Measurements from ENCODE around the gene COL4A1.
A peak's percentile ranks its signal among the peaks of the same experiment; 100 is the strongest.
"Not testable (repeated sequence)": the region's sequence is repeated elsewhere in the genome, so short reads cannot be mapped to it uniquely, and the experiment has no call there.

Gene COL4A1

DNA sequence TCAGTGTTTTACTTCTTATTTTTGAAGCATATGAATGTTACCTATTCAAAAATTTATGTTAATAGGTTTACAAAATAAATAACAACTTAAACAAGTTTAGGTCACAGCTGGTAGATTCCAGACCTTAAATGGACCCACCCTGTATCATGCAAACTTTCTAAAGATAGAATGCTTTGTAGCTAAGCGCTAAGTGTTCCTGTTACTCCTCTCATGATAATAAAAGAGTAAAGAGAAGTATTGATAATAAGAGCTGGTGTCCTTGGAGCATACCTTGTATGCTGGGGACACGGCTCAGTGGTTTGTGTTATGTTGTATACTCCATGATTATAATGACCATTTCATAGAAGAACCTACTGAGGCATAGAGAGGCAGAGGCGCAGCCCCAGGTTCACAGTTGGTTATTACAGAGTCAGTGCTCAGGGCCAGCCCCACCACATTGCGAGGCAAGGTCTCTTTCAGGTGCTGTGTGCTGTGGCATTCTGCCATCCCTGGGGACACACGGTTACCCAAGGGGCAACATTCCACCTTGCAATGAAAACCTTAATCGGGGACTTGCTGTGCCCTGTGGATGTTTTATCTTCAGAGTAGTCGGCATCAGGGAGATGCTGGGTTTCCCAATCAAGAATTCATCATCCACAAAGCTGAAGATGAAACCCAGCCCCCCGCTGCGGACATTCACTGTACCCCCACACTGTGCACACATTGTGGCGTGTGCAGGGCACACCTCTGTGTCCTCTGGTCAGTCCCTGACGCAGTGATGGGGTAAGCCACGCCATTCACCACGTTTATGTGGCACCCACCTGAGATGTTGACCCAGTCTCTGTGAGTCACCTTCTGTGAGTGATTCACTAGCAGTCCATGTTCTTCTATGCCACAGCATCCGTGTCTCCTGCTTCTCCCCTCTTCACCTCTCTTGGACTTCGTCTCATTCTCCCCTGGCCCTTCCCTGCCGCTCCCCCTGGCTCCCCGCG is 186.7 kb downstream of the COL4A1 start:
- H3K4me3 ChIP-seq (ENCODE audit: low read depth, low read length): no peak overlapping the region
- DNase-seq (ENCODE audit: low read depth): no peak
- TF ChIP-seq, protein P1, sequence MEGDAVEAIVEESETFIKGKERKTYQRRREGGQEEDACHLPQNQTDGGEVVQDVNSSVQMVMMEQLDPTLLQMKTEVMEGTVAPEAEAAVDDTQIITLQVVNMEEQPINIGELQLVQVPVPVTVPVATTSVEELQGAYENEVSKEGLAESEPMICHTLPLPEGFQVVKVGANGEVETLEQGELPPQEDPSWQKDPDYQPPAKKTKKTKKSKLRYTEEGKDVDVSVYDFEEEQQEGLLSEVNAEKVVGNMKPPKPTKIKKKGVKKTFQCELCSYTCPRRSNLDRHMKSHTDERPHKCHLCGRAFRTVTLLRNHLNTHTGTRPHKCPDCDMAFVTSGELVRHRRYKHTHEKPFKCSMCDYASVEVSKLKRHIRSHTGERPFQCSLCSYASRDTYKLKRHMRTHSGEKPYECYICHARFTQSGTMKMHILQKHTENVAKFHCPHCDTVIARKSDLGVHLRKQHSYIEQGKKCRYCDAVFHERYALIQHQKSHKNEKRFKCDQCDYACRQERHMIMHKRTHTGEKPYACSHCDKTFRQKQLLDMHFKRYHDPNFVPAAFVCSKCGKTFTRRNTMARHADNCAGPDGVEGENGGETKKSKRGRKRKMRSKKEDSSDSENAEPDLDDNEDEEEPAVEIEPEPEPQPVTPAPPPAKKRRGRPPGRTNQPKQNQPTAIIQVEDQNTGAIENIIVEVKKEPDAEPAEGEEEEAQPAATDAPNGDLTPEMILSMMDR (IDR thresholded peaks at IDR 0.05; ENCODE audit: low read depth, low read length, missing control alignments): no peak

DNA sequence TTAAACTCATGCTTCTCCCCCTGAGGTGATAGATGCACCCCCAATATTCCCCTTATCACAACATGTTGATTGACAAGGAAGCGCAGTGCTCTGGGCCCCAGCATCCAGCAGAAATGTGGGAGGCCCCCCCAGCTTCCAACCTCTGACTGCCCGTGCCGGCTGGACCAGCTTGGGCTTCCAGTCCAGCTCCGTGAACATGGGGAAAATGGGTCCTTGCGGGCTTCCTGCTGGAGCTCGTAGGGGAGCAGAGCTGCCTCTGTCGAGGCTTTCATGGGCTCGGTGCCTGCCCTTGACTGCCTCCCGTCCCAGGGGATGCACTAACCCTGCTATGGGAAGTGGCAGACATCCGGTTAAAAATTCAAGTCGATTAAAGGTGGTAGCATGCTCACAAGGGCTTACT is 188.9 kb downstream of the COL4A1 start:
- TF ChIP-seq, protein P1 (IDR thresholded peaks at IDR 0.05; ENCODE audit: low read depth, low read length, missing control alignments): no peak
- no peak overlapping the region for H3K4me3 ChIP-seq (ENCODE audit: low read depth, low read length)
- no peak for DNase-seq (ENCODE audit: low read depth)

DNA sequence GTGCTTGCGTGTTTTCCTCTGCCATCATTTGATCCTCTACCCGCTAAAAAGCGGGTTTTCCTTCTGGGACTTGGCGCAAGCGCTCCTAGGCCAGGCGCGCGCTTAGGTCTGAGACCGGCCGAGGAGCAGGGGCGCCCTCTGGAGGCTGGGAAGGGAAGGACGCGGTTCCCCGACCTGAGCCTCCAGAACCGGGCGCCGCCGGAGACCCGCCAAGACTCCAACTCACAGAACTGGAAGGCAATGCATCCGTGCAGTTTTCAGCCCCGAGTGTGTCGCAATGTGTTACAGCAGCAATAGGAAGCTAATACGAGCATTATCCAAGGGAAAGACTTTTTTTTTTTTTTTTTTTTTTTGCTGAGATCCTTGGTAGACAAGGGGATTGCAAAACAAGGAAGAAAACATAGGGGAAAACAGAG is 190.9 kb downstream of the COL4A1 start:
- no peak for DNase-seq (ENCODE audit: low read depth)
- H3K4me3 ChIP-seq (ENCODE audit: low read depth, low read length): no peak overlapping the region
- TF ChIP-seq, protein P1 (IDR thresholded peaks at IDR 0.05; ENCODE audit: low read depth, low read length, missing control alignments): peak; percentile 86

DNA sequence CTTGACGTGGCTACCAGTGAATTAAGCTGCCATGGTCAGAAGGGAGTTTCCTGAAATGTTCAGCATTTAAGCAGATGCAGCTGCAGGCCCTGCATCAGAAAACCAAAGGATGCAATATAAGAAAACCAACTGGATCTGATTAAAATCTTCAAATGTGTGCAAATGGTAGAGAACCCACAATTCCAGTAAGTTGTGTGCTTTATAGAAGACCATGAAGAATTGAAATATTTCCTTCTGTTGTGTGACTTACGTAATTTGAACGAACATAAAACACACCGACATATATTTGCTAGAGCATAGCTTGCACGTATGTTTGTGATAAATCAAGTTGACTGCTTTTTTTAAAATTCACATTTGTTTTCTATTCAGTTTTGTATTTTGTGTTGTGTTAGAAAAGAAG is 191.4 kb downstream of the COL4A1 start:
- H3K4me3 ChIP-seq (ENCODE audit: low read depth, low read length): no peak overlapping the region

DNA sequence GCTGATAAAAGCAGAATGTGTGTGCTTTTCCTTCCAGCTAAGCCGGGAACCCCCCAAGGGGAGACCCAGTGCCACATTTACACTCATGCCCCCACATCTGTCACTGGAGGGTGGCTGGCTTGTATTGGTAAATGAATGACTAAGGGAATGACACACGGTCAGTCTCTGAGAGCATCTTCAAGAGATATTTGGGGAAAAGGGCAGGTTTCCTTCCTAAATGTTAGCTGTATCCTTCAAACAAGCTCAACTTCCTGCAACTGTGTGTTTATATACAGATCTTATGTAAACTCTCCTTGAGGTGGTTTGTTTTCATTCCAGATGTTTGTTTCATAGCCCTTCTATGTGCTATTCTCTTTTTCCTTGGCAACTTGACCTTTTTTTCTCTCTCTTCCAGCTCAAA is 192.6 kb downstream of the COL4A1 start:
- TF ChIP-seq, protein P1 (IDR thresholded peaks at IDR 0.05; ENCODE audit: low read depth, low read length, missing control alignments): no peak
- H3K4me3 ChIP-seq (ENCODE audit: low read depth, low read length): no peak overlapping the region
- no peak for DNase-seq (ENCODE audit: low read depth)

More for the DNA sequence above, 191.4 kb downstream of the COL4A1 start:
- DNase-seq (ENCODE audit: low read depth): no peak
- TF ChIP-seq, protein P1 (IDR thresholded peaks at IDR 0.05; ENCODE audit: low read depth, low read length, missing control alignments): no peak

DNA sequence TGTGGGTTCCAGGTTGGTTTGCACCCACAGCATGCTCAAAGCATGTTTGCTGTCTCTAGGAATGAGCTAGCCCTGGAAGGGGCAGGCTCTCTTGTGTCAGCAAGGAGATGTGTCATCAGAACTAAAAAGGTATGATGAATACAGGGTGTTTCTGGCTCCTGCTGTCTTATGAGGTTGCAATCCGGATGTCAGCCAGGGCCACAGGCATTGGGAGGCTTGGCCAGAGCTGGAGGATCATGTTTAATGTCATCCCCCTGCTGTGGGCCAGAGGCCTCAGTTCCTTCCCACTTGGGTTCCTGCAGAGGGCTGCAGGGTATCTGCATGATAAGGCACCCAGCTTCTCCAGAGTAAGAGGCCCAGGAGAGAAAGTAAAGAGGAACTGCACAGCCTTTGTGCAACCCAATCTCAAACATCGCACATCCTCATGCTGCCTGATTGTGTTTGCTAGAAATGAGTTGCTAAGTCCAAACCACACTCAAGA is 193.6 kb downstream of the COL4A1 start:
- no peak for DNase-seq (ENCODE audit: low read depth)
- TF ChIP-seq, protein P1 (IDR thresholded peaks at IDR 0.05; ENCODE audit: low read depth, low read length, missing control alignments): no peak
- H3K4me3 ChIP-seq (ENCODE audit: low read depth, low read length): no peak overlapping the region

DNA sequence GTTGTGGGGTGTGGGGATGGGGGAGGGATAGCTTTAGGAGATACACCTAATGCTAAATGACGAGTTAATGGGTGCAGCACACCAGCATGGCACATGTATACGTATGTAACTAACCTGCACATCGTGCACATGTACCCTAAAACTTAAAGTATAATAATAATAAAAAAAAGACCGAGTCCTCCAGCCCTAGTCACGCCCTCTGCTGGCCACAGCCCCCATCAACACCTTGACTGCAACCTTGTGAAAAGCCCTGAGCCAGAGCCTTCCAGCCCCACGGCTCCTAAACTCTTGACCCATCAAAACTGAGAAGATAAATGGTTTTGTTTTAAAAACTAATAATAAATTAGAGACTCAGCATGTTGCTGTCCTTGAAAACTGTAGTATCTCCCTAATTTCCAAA is 194.6 kb downstream of the COL4A1 start:
- not testable (repeated sequence) for DNase-seq (ENCODE audit: low read depth); H3K4me3 ChIP-seq (ENCODE audit: low read depth, low read length)

Measured in GM12864 (cell line).